HepG2 (cell line): ENCODE measurements around the gene SERPINA3. TPM values are rescaled to one million over a fixed set of nuclear protein-coding genes. Genes with fewer than 3 reads are reported as not detected.

Experiments used
- GFI1 ChIP-seq: sonication (generic); formaldehyde crosslinking; IDR thresholded peaks from 2 replicates; pipeline ENCODE4 v1.5.0; 2020; ENCODE audit warnings: missing genetic modification reagents, mild to moderate bottlenecking, borderline replicate concordance
- KMT2B ChIP-seq: IDR thresholded peaks from 2 replicates; pipeline ENCODE4 v1.6.1; 2016; ENCODE audit warnings: missing genetic modification reagents, missing compliant biosample characterization
- MAFG ChIP-seq: sonication (generic); formaldehyde crosslinking; IDR thresholded peaks from 2 replicates; pipeline ENCODE4 v1.5.1; 2020; ENCODE audit warnings: mild to moderate bottlenecking, missing genetic modification reagents
- MBD4 ChIP-seq: IDR thresholded peaks from 2 replicates; pipeline ENCODE4 v1.6.1; 2012; ENCODE audit warnings: low read length, inconsistent platforms, borderline replicate concordance
- TEAD3 ChIP-seq: optimal IDR thresholded peaks from 2 replicates; pipeline ENCODE3; 2016; ENCODE audit warnings: borderline replicate concordance
- ZNF136 ChIP-seq: sonication (generic); formaldehyde crosslinking; IDR thresholded peaks from 2 replicates; pipeline ENCODE4 v1.8.1; 2022; ENCODE audit warnings: low read depth, mild to moderate bottlenecking, moderate library complexity, missing genetic modification reagents
- ZNF143 ChIP-seq: sonication (generic); formaldehyde crosslinking; IDR thresholded peaks from 2 replicates; pipeline ENCODE4 v1.4.0; 2020; ENCODE audit warnings: missing genetic modification reagents
- ZNF205 ChIP-seq: IDR thresholded peaks from 2 replicates; pipeline ENCODE4 v1.6.1; 2018; ENCODE audit warnings: missing biosample characterization, missing genetic modification reagents
- ZNF251 ChIP-seq: sonication (generic); formaldehyde crosslinking; IDR thresholded peaks from 2 replicates; pipeline ENCODE4 v1.9.0; 2021; ENCODE audit warnings: mild to moderate bottlenecking, missing genetic modification reagents
- ZNF678 ChIP-seq: sonication (generic); formaldehyde crosslinking; IDR thresholded peaks from 2 replicates; pipeline ENCODE4 v1.4.0; 2020; ENCODE audit warnings: mild to moderate bottlenecking, missing genetic modification reagents
- polyA plus RNA-seq, 8 experiments: library from polyadenylated mRNA; depleted of rRNA in 3 of 8; stranded (reverse) in 7 of 8; unstranded in 1 of 8; fragments of >200 nt; fragmentation: Illumina TruSeq in 4 of 8; extraction: Trizol in 4 of 8; gene quantifications; 2 replicates each; pipeline versions ENCODE4 v1.2.1 to v1.2.3, GENCODE V29; 2011 to 2016; ENCODE audit warnings: low read depth in 4 of 8, missing spikeins in 1 of 8, mixed read lengths in 1 of 8; ENCODE audit not compliant: insufficient read depth in 1 of 8
- total RNA-seq, 5 experiments: library from RNA; depleted of rRNA; stranded (reverse); fragments of >200 nt; fragmentation: Illumina TruSeq; extraction: Trizol; gene quantifications; 2 replicates each; pipeline ENCODE4 v1.2.3, GENCODE V29; 2016; ENCODE audit warnings: low read depth in 1 of 5
- TF ChIP-seq, protein P1 (sequence below): sonication (generic); formaldehyde crosslinking; IDR thresholded peaks from 2 replicates; pipeline ENCODE4 v1.4.0; 2020; ENCODE audit warnings: missing genetic modification reagents, borderline replicate concordance
- TF ChIP-seq, protein P2 (sequence below): sonication (generic); formaldehyde crosslinking; IDR thresholded peaks from 2 replicates; pipeline ENCODE4 v1.5.0; 2020; ENCODE audit warnings: missing genetic modification reagents
- TF ChIP-seq, protein P3 (sequence below): sonication (generic); formaldehyde crosslinking; IDR thresholded peaks from 2 replicates; pipeline ENCODE4 v1.5.0; 2020; ENCODE audit warnings: missing genetic modification reagents
- TF ChIP-seq, protein P4 (sequence below): sonication (generic); formaldehyde crosslinking; IDR thresholded peaks from 2 replicates; pipeline ENCODE4 v1.8.0; 2022; ENCODE audit warnings: missing genetic modification reagents, mild to moderate bottlenecking, borderline replicate concordance
- TF ChIP-seq, protein P5 (sequence below): sonication (generic); formaldehyde crosslinking; conservative IDR thresholded peaks from 2 replicates; pipeline ENCODE4 v1.4.0; 2020; ENCODE audit warnings: mild to moderate bottlenecking, missing genetic modification reagents, moderate library complexity

SERPINA3 gene
- total and polyA plus RNA-seq, 2 of the 13 experiments (the other 11 are each of a cell fraction or from before 2014, with no cell fraction given): 825 to 2,200 TPM

DNA sequence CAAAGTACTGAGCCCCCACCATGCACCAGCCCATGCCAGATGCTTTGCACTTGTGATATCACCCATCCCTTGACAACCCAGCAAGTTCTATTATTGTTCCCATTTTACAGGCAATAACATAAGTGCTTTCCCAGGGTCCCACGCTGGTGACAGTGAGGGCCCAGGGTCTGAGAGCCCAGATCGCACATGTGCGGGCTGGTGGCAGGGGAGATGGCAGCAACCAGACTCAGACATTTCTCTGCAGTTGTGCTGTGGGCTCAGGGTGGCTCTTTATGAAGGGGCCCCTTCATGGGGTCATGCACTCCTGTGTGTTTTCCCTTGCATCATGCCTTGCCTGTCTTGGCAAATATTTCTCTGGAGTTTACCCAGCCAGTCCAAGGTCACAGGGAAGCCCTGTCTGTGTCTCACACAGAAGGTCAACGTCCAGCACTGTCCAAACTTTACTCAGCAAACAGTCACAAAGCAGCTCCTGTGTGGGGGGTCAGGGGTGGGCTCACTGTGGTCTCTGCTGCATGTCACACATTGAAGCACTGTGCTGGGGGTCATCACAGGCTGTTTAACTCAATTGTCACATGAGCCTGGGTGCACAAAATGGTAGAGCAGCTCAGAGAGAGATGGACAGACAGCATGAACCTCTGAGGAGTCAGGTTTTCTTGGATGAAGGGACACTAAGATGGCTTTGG is 18.3 kb upstream of the SERPINA3 start (continued):
- TF ChIP-seq, protein P1, sequence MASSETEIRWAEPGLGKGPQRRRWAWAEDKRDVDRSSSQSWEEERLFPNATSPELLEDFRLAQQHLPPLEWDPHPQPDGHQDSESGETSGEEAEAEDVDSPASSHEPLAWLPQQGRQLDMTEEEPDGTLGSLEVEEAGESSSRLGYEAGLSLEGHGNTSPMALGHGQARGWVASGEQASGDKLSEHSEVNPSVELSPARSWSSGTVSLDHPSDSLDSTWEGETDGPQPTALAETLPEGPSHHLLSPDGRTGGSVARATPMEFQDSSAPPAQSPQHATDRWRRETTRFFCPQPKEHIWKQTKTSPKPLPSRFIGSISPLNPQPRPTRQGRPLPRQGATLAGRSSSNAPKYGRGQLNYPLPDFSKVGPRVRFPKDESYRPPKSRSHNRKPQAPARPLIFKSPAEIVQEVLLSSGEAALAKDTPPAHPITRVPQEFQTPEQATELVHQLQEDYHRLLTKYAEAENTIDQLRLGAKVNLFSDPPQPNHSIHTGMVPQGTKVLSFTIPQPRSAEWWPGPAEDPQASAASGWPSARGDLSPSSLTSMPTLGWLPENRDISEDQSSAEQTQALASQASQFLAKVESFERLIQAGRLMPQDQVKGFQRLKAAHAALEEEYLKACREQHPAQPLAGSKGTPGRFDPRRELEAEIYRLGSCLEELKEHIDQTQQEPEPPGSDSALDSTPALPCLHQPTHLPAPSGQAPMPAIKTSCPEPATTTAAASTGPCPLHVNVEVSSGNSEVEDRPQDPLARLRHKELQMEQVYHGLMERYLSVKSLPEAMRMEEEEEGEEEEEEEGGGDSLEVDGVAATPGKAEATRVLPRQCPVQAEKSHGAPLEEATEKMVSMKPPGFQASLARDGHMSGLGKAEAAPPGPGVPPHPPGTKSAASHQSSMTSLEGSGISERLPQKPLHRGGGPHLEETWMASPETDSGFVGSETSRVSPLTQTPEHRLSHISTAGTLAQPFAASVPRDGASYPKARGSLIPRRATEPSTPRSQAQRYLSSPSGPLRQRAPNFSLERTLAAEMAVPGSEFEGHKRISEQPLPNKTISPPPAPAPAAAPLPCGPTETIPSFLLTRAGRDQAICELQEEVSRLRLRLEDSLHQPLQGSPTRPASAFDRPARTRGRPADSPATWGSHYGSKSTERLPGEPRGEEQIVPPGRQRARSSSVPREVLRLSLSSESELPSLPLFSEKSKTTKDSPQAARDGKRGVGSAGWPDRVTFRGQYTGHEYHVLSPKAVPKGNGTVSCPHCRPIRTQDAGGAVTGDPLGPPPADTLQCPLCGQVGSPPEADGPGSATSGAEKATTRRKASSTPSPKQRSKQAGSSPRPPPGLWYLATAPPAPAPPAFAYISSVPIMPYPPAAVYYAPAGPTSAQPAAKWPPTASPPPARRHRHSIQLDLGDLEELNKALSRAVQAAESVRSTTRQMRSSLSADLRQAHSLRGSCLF: no peak
- TF ChIP-seq TEAD3 (CRISPR knock-in tag): peak; percentile 93
- no peak for TF ChIP-seq ZNF136 (CRISPR knock-in tag)
- TF ChIP-seq, protein P2, sequence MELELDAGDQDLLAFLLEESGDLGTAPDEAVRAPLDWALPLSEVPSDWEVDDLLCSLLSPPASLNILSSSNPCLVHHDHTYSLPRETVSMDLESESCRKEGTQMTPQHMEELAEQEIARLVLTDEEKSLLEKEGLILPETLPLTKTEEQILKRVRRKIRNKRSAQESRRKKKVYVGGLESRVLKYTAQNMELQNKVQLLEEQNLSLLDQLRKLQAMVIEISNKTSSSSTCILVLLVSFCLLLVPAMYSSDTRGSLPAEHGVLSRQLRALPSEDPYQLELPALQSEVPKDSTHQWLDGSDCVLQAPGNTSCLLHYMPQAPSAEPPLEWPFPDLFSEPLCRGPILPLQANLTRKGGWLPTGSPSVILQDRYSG (CRISPR knock-in tag): no peak; the same call in 1 of the 2 replicates
- TF ChIP-seq, protein P3, sequence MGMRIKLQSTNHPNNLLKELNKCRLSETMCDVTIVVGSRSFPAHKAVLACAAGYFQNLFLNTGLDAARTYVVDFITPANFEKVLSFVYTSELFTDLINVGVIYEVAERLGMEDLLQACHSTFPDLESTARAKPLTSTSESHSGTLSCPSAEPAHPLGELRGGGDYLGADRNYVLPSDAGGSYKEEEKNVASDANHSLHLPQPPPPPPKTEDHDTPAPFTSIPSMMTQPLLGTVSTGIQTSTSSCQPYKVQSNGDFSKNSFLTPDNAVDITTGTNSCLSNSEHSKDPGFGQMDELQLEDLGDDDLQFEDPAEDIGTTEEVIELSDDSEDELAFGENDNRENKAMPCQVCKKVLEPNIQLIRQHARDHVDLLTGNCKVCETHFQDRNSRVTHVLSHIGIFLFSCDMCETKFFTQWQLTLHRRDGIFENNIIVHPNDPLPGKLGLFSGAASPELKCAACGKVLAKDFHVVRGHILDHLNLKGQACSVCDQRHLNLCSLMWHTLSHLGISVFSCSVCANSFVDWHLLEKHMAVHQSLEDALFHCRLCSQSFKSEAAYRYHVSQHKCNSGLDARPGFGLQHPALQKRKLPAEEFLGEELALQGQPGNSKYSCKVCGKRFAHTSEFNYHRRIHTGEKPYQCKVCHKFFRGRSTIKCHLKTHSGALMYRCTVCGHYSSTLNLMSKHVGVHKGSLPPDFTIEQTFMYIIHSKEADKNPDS (CRISPR knock-in tag): peak; percentile 93
- TF ChIP-seq ZNF251 (CRISPR knock-in tag): no peak
- TF ChIP-seq ZNF678 (CRISPR knock-in tag): no peak
- TF ChIP-seq, protein P4, sequence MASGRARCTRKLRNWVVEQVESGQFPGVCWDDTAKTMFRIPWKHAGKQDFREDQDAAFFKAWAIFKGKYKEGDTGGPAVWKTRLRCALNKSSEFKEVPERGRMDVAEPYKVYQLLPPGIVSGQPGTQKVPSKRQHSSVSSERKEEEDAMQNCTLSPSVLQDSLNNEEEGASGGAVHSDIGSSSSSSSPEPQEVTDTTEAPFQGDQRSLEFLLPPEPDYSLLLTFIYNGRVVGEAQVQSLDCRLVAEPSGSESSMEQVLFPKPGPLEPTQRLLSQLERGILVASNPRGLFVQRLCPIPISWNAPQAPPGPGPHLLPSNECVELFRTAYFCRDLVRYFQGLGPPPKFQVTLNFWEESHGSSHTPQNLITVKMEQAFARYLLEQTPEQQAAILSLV (CRISPR knock-in tag): no peak
- TF ChIP-seq ZNF143 (CRISPR knock-in tag): peak; percentile 74
- peak; percentile 99 for TF ChIP-seq GFI1 (CRISPR knock-in tag)
- TF ChIP-seq MBD4: no peak; the same call in 1 of the 2 replicates
- TF ChIP-seq MAFG (CRISPR knock-in tag): no peak
- peak; percentile 61; the same call in 1 of the 2 replicates for TF ChIP-seq KMT2B (CRISPR knock-in tag)
- peak; percentile 96 for TF ChIP-seq ZNF205 (CRISPR knock-in tag)
- TF ChIP-seq, protein P5, sequence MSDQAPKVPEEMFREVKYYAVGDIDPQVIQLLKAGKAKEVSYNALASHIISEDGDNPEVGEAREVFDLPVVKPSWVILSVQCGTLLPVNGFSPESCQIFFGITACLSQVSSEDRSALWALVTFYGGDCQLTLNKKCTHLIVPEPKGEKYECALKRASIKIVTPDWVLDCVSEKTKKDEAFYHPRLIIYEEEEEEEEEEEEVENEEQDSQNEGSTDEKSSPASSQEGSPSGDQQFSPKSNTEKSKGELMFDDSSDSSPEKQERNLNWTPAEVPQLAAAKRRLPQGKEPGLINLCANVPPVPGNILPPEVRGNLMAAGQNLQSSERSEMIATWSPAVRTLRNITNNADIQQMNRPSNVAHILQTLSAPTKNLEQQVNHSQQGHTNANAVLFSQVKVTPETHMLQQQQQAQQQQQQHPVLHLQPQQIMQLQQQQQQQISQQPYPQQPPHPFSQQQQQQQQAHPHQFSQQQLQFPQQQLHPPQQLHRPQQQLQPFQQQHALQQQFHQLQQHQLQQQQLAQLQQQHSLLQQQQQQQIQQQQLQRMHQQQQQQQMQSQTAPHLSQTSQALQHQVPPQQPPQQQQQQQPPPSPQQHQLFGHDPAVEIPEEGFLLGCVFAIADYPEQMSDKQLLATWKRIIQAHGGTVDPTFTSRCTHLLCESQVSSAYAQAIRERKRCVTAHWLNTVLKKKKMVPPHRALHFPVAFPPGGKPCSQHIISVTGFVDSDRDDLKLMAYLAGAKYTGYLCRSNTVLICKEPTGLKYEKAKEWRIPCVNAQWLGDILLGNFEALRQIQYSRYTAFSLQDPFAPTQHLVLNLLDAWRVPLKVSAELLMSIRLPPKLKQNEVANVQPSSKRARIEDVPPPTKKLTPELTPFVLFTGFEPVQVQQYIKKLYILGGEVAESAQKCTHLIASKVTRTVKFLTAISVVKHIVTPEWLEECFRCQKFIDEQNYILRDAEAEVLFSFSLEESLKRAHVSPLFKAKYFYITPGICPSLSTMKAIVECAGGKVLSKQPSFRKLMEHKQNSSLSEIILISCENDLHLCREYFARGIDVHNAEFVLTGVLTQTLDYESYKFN: peak; percentile 100
